GM21528 (cell line): ENCODE results near the gene ARHGAP33.
"Not testable (repeated sequence)": the region's sequence is repeated elsewhere in the genome, so short reads cannot be mapped to it uniquely, and the experiment has no call there.

ENCODE experiments used
- ATAC-seq: cut with Tn5 transposase; IDR thresholded peaks from one replicate; pipeline ENCODE4 v1.9.1; 2021; ENCODE audit warnings: mild to moderate bottlenecking, moderate library complexity; ENCODE audit not compliant: unreplicated experiment, low FRiP score

The ARHGAP33 gene

GRCh38 chr19:35791814-35792279, 16.5 kb downstream of the ARHGAP33 start:
- no peak for ATAC-seq

DNA sequence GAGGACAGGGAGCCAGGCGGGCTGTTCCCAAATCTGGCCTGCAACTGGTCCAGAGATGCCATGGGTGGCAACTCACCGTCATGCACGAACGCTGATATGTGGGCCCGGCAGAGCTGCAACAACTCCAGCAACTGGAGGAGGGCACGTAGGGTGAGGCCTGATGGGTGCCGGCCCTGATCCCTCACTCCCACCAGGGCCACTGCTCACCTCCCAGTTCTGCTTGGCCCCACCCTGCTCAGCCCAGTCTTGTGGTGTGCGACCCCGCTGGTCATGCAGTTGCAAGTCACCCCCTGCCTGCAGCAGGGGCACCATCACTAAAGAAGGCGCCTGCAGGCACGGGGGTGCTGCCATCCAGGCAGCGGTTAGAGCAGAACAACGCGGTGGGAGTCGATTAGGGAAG, 16.9 kb downstream of the ARHGAP33 start:
- ATAC-seq: no peak

DNA sequence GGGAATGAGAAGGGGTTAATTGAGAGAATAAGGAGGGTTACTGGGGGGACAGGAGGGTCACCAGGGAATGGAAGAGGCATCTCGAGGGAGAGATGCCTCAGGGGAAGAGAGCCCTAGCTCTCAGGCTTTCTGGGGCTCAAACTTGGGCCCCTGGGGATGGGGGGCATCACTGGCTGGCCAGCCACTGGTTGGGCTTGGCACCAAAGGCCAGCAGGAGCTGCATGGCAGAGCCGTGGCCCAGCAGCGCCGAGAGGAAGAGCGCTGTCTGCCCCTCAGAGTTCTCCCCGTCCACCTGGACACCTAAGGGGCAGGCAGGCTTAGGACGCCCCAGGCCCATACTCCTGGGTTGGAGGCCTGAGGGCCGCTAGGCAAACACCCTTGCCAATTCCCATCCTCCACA, 17.5 kb downstream of the ARHGAP33 start:
- no peak for ATAC-seq

DNA sequence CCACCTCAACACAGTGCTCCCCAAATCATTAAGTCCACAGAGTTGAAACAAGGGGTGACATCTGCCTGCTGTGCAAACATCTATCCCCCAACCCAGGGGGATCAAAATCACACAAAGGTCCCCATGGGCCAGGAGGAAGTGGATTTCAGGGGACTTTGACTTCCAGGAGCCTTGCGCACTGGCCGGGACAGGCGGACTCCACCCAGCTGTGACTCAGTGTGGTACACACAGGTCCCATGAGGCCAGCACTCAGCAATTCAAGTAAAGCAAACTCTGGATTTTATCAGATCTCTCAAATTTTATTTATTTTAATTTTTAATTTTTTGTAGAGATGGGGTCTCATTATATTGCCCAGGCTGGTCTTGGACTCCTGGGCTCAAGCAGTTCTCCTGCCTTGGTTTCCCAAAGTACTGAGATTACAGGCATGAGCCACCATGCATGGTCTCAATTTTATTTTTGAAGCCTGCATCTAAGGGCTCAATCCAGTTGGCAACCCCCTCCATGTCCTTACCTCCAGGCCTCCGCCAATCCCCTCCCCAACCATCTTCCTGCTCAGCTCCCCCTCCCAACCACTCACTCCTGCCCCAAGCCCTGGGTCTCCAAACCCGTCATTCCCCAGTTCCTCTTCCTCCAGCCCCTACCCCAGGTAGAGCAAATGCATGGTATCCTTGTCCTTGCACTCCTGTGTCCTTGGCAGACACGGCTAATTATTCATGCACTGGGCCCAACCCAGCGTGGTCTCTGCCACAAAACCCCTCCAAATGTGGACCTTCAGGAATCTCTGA, 18.2 kb downstream of the ARHGAP33 start:
- no peak for ATAC-seq

GRCh38 chr19:35795564-35795963, 20.2 kb downstream of the ARHGAP33 start:
- ATAC-seq: not testable (repeated sequence)

DNA sequence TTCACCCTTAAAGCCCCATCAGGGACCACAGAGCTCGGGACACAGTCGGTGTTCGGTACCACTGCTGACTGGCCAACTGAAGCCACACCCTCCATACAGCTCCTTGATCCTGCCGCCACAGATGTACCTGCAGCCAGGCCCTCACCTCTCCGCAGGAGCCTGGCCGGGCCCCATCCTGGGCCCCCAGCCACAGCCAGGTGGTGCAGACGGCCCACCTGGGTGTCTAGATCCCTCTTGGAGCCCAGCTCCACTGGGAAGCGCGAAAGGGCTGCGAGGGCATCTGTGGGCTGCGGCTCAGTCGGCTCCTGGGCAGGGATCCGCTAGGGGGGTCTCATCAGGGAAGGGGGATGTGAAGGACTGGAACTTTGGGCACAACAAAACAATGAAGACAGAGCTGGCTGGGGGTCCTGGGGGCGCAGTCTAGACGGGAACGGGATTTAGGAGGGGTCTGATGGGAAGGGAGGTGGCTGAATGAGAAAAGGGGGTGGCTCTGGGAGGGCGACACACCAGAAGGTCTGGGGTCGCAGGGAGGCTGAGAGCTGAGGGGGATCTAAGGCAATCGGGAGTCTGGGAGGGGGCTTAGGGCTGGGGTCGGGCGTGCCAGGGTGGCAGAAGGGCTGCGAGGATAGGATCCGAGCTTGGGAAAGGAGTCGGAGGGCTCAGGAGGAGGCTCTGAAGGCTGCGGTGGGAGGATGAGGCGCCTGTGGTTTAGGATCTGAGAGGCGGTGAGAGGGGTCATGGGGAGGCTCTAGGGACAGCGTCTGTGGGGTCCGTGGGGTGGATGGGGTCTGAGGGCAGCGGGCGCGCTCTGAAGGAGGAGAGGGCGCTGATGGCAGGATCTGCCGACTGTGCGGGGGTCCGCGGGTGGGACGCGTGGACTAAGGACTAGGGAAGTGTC, 21.5 kb downstream of the ARHGAP33 start:
- ATAC-seq: no peak

- no peak for ATAC-seq
Observed at GRCh38 chr19:35797663-35798062, 22.3 kb downstream of the ARHGAP33 start.

DNA sequence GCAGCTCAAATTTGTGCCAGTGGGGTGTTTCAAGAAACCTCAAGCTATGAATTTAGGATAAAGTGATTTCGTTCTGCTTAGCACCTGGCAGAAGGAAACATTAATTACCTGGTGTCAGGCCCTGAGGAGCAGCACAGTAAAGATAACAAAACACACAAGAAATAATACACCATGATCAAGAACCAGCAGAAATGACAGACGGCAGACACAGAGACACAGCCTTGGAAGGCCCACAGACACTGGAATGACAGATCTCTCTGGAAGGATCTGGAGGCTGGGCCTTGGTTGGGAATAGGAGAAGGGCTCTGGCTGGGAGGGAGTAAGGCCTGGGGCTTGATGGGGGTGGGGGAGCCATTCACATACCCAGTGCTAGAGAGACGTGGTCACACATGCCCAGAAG, 26.5 kb downstream of the ARHGAP33 start:
- ATAC-seq: no peak

DNA sequence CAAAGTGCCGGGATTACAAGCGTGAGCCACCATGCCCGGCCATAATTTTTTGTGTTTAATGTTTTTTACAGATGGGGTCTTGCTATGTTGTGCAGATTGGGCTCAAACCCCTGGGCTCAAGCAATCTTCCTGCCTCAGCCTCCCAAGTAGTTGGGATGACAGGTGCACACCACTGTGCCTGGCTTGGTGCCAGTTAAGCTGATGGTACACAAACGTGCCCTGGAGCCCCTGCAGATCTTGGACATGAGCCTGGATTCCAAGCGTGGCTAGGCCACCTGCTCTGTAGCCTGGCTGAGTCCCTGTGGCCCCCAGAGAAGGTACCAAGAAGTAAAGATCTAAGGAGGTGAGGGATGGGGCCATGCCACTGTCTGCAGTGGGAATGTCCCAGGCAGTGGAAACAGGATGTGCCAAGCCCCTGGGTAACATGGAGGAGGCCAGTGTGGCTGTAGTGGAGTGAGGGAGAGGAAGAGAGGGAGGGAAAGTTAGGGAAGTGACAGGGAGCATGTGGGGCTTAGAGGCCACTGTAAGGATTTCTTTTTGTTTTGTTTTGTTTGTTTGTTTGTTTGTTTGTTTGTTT, 30.2 kb downstream of the ARHGAP33 start:
- ATAC-seq: no peak

- ATAC-seq: no peak
Observed at GRCh38 chr19:35806597-35806996, 31.2 kb downstream of the ARHGAP33 start.

DNA sequence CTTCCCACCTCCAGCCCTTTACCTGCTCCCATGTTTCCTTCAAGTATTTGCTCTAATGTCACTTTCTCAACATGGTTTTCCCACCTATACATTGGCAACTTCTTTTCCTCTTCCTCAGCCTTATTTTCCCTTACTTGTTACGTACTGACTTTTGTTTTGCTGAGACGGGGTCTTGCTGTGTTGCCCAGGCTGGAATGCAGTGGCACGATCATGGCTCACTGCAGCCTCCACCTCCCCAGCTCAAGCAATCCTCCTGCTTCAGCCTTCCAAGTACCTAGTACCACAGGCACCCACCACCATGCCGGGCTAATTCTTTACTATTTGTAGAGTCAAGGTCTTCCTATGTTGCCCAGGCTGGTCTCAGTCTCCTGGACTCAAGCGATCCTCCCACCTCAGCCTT, 32.3 kb downstream of the ARHGAP33 start:
- ATAC-seq: no peak

DNA sequence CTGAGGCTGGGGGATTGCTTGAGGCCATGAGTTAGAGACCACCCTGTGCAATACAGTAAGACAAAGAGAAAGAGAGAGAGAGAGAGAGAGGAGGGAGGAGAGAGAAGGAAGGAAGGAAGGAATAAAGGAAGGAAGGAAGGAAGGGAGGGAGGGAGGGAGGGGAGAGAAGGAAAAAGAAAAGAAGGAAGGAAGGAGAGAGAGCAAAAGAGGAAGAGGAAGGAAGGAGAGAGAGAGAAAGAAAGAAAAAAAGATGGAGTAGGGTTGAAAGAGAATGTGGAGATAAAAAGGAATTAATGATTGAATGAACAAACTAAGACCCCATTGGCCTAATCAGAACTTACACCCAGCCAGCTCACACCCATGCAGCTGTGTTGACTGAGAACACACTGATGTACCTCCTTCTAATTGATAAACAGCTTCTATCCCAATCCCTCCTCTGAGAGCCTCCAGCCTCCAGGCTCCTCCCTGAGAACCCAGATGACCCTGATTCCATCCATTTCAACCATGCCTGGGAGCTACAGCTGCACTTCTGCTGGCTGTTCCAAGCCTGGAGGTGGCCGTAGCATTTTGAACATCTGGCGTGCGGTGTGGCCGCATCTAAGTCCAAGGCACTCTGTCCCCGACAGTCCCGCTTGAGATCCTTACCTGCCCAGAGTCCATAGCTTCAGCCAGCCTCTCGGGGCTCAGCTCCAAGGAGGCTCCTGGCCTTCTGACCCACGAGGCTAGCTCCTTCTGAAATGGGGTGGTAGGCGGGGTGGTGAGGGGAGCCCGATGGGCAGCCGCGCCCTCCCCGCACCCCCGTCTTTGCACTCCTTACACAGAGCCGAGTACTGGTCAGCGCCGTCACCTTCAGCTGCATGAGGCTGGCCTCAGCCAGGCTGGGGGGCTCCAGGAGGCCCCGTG, 36.2 kb downstream of the ARHGAP33 start:
- no peak for ATAC-seq

GRCh38 chr19:35812220-35813042, 37.1 kb downstream of the ARHGAP33 start, which contains the start of gene PRODH2:
TSS of gene PRODH2 (minus strand) at chr19:35812845. CDS start at chr19:35812805, 40 bp downstream.
- ATAC-seq: no peak

GRCh38 chr19:35813043-35813890, 37.9 kb downstream of the ARHGAP33 start:
- no peak for ATAC-seq

GRCh38 chr19:35816262-35816661, 40.9 kb downstream of the ARHGAP33 start:
- ATAC-seq: no peak

DNA sequence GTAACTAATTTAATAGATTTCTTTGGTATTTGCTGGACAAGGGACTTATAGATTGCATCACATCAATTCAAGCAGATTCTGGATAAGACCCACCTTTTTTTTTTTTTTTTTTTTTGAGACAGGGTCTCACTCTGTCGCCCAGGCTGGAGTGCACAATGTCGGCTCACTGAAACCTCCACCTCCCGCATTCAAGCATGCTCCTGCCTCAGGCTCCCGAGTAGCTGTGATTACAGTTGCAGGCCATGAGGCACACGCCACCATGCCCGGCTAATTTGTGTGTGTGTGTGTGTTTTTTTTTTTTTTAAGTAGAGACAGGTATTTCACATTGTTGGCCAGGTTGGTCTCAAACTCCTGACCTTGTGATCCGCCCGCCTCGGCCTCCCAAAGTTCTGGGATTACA, 41.5 kb downstream of the ARHGAP33 start:
- ATAC-seq: no peak

DNA sequence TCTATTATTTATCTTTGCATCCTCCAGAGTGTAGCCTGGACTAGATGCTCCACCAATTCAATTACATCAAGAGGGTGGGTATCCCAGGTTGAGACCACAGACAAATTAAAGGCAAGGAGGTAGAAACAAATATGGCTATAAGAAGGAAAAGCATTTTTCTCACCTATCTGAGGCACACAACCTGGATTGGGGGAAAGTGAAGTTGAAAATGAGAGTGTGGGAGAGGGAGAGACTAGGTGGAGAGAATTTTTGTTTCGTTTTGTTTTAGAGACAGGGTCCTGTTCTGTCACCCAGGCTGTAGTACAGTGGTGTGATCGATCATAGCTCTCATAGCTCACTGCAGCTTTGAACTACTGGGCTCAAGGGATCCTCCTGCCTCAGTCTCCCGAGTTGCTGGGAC, 43.1 kb downstream of the ARHGAP33 start:
- no peak for ATAC-seq

- ATAC-seq: no peak
Observed at GRCh38 chr19:35822579-35822978, 47.2 kb downstream of the ARHGAP33 start.
